HTR-8/SVneo (cell line): ENCODE results near the gene ARPC4.
"Not testable (repeated sequence)": the region's sequence is repeated elsewhere in the genome, so short reads cannot be mapped to it uniquely, and the experiment has no call there.

Source experiments
- DNase-seq: peaks from one replicate; pipeline ENCODE4 v3.0.0; 2011; ENCODE audit warnings: low spot score, mixed read lengths; ENCODE audit not compliant: insufficient read length
- FAIRE-seq: peaks from 2 replicates; lab custom pipeline; 2011; peaks lifted over from hg19 to GRCh38; lab: Jason Lieb, UNC

The ARPC4 gene

GRCh38 chr3:9847870-9848269, 55.0 kb downstream of the ARPC4 start:
- not testable (repeated sequence) for FAIRE-seq

GRCh38 chr3:9848860-9849259, 56.0 kb downstream of the ARPC4 start:
- not testable (repeated sequence) for FAIRE-seq, DNase-seq

More at GRCh38 chr3:9847870-9848269, 55.0 kb downstream of the ARPC4 start:
- DNase-seq: not testable (repeated sequence)

- not testable (repeated sequence) for FAIRE-seq, DNase-seq
Observed at GRCh38 chr3:9851383-9851782, 58.5 kb downstream of the ARPC4 start.

- DNase-seq, FAIRE-seq: not testable (repeated sequence)
Observed at GRCh38 chr3:9851926-9852325, 59.0 kb downstream of the ARPC4 start.

DNA sequence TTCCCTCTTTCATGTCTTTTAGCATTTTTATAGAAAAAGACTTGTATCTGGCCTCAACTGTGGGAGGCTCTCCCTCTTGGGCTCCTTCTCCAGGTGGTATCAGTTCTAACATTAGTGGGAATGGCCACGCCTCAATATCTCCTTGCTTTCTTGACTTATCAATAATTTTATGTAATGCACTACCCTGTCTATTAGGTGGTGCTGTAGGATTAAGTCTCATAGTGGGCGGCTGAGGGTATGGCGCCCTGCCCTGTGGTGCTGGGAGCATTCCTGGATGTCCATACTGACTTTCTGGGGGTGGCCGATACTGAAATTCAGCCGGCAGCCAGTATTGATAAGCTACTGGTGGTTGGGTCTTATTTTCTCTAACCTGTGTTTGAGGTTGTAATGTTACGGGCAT, 59.6 kb downstream of the ARPC4 start:
- no peak for FAIRE-seq
- no peak for DNase-seq

GRCh38 chr3:9854291-9854940, 61.5 kb downstream of the ARPC4 start:
- FAIRE-seq, DNase-seq: not testable (repeated sequence)

DNA sequence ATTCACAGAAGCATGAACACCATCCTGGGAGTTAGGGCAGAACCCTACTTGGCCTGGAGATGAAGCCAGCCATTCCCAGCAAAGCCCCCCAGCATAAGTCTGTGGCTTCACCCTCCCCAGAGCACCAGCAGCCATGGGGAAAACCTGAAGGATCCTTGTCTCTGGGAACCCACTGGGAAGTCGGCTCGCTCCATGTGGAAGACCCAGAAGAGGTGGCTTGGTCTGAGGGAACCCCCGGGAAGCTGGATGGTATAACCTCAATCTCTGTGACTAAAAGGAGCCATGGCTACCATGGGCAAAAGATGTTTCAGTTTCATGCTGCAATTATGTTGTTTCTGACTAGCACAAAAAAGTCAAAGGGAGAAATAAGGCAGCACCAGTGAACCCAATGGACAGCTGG, 62.7 kb downstream of the ARPC4 start:
- DNase-seq: no peak
- no peak for FAIRE-seq
